PFSK-1 (cell line): ENCODE data around the gene KRTAP12-2.

Experiments
- FOXP2 ChIP-seq: optimal IDR thresholded peaks from 2 replicates; pipeline ENCODE3; 2011; ENCODE audit warnings: borderline replicate concordance, control low read depth, inconsistent platforms; ENCODE audit not compliant: insufficient read depth; ENCODE audit errors: extremely low read length, extremely low read depth
- POLR2AphosphoS5 ChIP-seq: IDR thresholded peaks from 2 replicates; pipeline ENCODE4 v1.6.1; 2012; ENCODE audit warnings: low read depth, mild to moderate bottlenecking, control low read depth, low read length, moderate library complexity
- SIN3A ChIP-seq: IDR thresholded peaks from 2 replicates; pipeline ENCODE4 v1.6.1; 2012; ENCODE audit warnings: mild to moderate bottlenecking, low read length, moderate library complexity, borderline replicate concordance; ENCODE audit not compliant: insufficient read depth
- TAF1 ChIP-seq: IDR thresholded peaks from 2 replicates; pipeline ENCODE4 v1.6.1; 2012; ENCODE audit warnings: low read length, control low read depth, borderline replicate concordance; ENCODE audit not compliant: insufficient read depth
- TF ChIP-seq, protein P1 (sequence below), 2 experiments: IDR thresholded peaks; 2 replicates each; pipeline versions ENCODE4 v1.6.1 to v1.8.0; 2011 to 2012; ENCODE audit warnings: low read depth in 2 of 2, low read length in 2 of 2, control low read depth in 1 of 2, inconsistent platforms in 1 of 2, mild to moderate bottlenecking in 1 of 2, moderate library complexity in 1 of 2; ENCODE audit not compliant: insufficient read depth in 1 of 2

DNA sequence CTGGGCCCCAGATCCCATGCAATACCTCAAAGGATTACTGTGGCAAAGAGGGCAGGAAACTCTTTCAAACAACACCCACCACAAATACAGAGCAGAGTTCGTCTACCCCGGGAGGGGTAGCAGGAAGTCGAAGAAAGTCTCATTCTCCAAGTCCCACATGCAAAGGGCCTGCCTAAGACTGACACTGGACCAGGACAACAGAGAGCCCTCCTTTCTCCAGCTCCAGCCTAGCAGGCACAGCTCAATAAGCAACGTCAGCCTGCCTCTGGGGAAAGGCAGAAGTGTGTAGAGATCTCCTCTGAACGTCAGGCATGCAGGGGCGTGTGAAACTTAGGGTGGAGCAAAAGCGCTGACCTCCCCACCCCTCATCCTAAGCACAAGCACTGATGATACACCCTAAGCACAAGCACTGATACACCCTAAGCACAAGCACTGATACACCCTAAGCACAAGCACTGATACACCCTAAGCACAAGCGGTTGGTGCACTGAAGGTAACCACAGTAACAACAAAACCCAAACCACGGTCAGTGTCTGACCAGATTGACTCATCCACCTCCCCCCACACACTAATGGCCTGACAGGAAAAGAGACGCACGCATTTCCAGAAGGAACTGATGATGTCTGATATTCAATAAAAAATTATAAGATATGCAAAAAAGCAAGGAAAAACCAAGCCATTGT is 7.7 kb downstream of the KRTAP12-2 start:
- TF ChIP-seq, protein P1, sequence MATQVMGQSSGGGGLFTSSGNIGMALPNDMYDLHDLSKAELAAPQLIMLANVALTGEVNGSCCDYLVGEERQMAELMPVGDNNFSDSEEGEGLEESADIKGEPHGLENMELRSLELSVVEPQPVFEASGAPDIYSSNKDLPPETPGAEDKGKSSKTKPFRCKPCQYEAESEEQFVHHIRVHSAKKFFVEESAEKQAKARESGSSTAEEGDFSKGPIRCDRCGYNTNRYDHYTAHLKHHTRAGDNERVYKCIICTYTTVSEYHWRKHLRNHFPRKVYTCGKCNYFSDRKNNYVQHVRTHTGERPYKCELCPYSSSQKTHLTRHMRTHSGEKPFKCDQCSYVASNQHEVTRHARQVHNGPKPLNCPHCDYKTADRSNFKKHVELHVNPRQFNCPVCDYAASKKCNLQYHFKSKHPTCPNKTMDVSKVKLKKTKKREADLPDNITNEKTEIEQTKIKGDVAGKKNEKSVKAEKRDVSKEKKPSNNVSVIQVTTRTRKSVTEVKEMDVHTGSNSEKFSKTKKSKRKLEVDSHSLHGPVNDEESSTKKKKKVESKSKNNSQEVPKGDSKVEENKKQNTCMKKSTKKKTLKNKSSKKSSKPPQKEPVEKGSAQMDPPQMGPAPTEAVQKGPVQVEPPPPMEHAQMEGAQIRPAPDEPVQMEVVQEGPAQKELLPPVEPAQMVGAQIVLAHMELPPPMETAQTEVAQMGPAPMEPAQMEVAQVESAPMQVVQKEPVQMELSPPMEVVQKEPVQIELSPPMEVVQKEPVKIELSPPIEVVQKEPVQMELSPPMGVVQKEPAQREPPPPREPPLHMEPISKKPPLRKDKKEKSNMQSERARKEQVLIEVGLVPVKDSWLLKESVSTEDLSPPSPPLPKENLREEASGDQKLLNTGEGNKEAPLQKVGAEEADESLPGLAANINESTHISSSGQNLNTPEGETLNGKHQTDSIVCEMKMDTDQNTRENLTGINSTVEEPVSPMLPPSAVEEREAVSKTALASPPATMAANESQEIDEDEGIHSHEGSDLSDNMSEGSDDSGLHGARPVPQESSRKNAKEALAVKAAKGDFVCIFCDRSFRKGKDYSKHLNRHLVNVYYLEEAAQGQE (IDR thresholded peaks at IDR 0.05; ENCODE audit: insufficient read depth in 1 of 2, low read depth in 2 of 2, low read length in 2 of 2): no peak
- TF ChIP-seq POLR2AphosphoS5: no peak
- no peak for TF ChIP-seq SIN3A
- no peak for TF ChIP-seq TAF1
- no peak for TF ChIP-seq FOXP2
